AG04449 (cell line): Measurements from ENCODE around the gene CGREF1.

Experiments
- CTCF ChIA-PET: fragments of 350-600 bp; formaldehyde crosslinking; extraction: SDS; loops from one replicate; lab custom pipeline; 2021; ENCODE audit warnings: antibody characterized with exemption; lab: Yijun Ruan, JAX
- POLR2A ChIA-PET: fragments of 400-600, 350-600 bp; formaldehyde crosslinking; extraction: SDS; loops from one replicate; lab custom pipeline; 2020; ENCODE audit warnings: antibody characterized with exemption, inconsistent platforms; lab: Yijun Ruan, JAX
- DNase-seq: peaks from one replicate; pipeline ENCODE4 v3.0.0-alpha.2; 2010; ENCODE audit warnings: low read depth, low spot score
- H3K4me3 ChIP-seq: 2 replicates; pipeline ENCODE4 v1.5.1; 2011; ENCODE audit warnings: low read depth, mild to moderate bottlenecking, control low read depth, low read length
- CTCF ChIP-seq: IDR thresholded peaks from one replicate; pipeline ENCODE4 v1.5.1; 2011; ENCODE audit warnings: mild to moderate bottlenecking, moderate library complexity, low read length, control low read depth, inconsistent platforms; ENCODE audit not compliant: insufficient read depth; ENCODE audit errors: missing control alignments

CGREF1 gene

GRCh38 chr2:27070653-27071276 is 48.2 kb downstream of the CGREF1 start:
- ChIA-PET CTCF (interaction anchor here (0.8 to 1.4 kb wide), 7 partner anchors 10 to 109 kb away, joined by 3 to 4 read pairs (median 4); no protein-coding TSS in a partner anchor), POLR2A (interaction anchor here (1.0 to 3.4 kb wide), 8 partner anchors 8 to 38 kb away, joined by 4 to 31 read pairs (median 8); partner anchors contain the start of genes AGBL5, KHK and TMEM214)
- no peak for TF ChIP-seq CTCF
- peak overlapping the region; percentile 91 for H3K4me3 ChIP-seq
- no peak for DNase-seq

GRCh38 chr2:27069961-27070618 is 48.8 kb downstream of the CGREF1 start:
- H3K4me3 ChIP-seq = peak overlapping the region; percentile 91
- ChIA-PET CTCF (interaction anchor here (0.8 to 1.4 kb wide), 3 partner anchors 11 to 129 kb away, joined by 3 to 4 read pairs (median 3); no protein-coding TSS in a partner anchor), POLR2A (interaction anchor here (2.2 to 3.4 kb wide), 3 partner anchors 15 to 37 kb away, joined by 7 to 31 read pairs (median 16); partner anchors contain the start of genes AGBL5 and TMEM214)
- no peak for DNase-seq
- TF ChIP-seq CTCF = no peak

- H3K4me3 ChIP-seq = peak overlapping the region; percentile 91
- ChIA-PET CTCF (interaction anchor here (0.8 to 3.5 kb wide), 4 partner anchors 9 to 129 kb away, joined by 3 to 13 read pairs (median 10); partner anchors contain the start of gene EMILIN1), POLR2A (interaction anchor here (2.6 kb wide), 1 partner anchor 11 kb away, joined by 14 read pairs; no protein-coding TSS in a partner anchor)
- DNase-seq = no peak
- TF ChIP-seq CTCF = no peak
Measured at GRCh38 chr2:27069436-27069835, 49.5 kb downstream of the CGREF1 start.

GRCh38 chr2:27067385-27067784 is 51.5 kb downstream of the CGREF1 start:
- no peak overlapping the region for H3K4me3 ChIP-seq
- ChIA-PET POLR2A (interaction anchor here (1.0 to 2.6 kb wide), 5 partner anchors 9 to 17 kb away, joined by 3 to 14 read pairs (median 4); partner anchors contain the start of genes AGBL5 and EMILIN1), CTCF (interaction anchor here (0.8 to 3.5 kb wide), 5 partner anchors 11 to 106 kb away, joined by 3 to 13 read pairs (median 4); partner anchors contain the start of genes AGBL5 and EMILIN1)
- TF ChIP-seq CTCF = no peak
- no peak for DNase-seq

GRCh38 chr2:27065128-27065527 is 53.8 kb downstream of the CGREF1 start:
- no peak for TF ChIP-seq CTCF
- no peak for DNase-seq
- H3K4me3 ChIP-seq = no peak overlapping the region
- ChIA-PET POLR2A (interaction anchor here (0.6 to 1.6 kb wide), 4 partner anchors 8 to 262 kb away, joined by 3 to 8 read pairs (median 6); no protein-coding TSS in a partner anchor), CTCF (interaction anchor here (0.7 to 1.3 kb wide), 4 partner anchors 9 to 15 kb away, joined by 3 to 4 read pairs (median 3); partner anchors contain the start of gene EMILIN1)
